GM18873 (cell line): ENCODE data around the gene RTN4IP1.

ENCODE experiments used
- ATAC-seq: cut with Tn5 transposase; IDR thresholded peaks from one replicate; pipeline ENCODE4 v1.9.1; 2021; ENCODE audit warnings: mild to moderate bottlenecking, moderate library complexity, moderate number of reproducible peaks; ENCODE audit not compliant: unreplicated experiment, low FRiP score

Gene RTN4IP1

GRCh38 chr6:106527117-106527516 lies 102.2 kb downstream of the RTN4IP1 start:
- no peak for ATAC-seq

- ATAC-seq = no peak
Measured at GRCh38 chr6:106525882-106526275, 103.4 kb downstream of the RTN4IP1 start.

GRCh38 chr6:106525107-106525881 lies 104.0 kb downstream of the RTN4IP1 start:
- ATAC-seq = peak; percentile 33

- ATAC-seq = no peak
Measured at GRCh38 chr6:106522562-106523250, 106.6 kb downstream of the RTN4IP1 start.
